DMS114 treated with DMSO at 0.1 percent for 48 hours (cell line): ENCODE measurements around the gene WBP4.
"Not testable (repeated sequence)": the region's sequence is repeated elsewhere in the genome, so short reads cannot be mapped to it uniquely, and the experiment has no call there.

ENCODE experiments used
- DNase-seq: peaks from one replicate; lab custom pipeline; 2025; ENCODE audit not compliant: unreplicated experiment; lab: John Stamatoyannopoulos, UW

The WBP4 gene, protein sequence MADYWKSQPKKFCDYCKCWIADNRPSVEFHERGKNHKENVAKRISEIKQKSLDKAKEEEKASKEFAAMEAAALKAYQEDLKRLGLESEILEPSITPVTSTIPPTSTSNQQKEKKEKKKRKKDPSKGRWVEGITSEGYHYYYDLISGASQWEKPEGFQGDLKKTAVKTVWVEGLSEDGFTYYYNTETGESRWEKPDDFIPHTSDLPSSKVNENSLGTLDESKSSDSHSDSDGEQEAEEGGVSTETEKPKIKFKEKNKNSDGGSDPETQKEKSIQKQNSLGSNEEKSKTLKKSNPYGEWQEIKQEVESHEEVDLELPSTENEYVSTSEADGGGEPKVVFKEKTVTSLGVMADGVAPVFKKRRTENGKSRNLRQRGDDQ

GRCh38 chr13:41061075-41061913 is at the start of gene WBP4:
Gene WBP4 (plus strand): TSS chr13:41061509. CDS start chr13:41061674, 165 bp downstream.
- peak; percentile 83 for DNase-seq

- DNase-seq = no peak
These were observed 48.8 kb upstream of the WBP4 start for GRCh38 chr13:41012536-41012935.

GRCh38 chr13:41013835-41014234 is 47.5 kb upstream of the WBP4 start:
- no peak for DNase-seq

- DNase-seq = no peak
These were observed 45.4 kb upstream of the WBP4 start for GRCh38 chr13:41015920-41016319.

GRCh38 chr13:41017159-41017558 is 44.1 kb upstream of the WBP4 start:
- no peak for DNase-seq

- DNase-seq = no peak
These were observed 43.3 kb upstream of the WBP4 start for GRCh38 chr13:41017817-41018601.

DNA sequence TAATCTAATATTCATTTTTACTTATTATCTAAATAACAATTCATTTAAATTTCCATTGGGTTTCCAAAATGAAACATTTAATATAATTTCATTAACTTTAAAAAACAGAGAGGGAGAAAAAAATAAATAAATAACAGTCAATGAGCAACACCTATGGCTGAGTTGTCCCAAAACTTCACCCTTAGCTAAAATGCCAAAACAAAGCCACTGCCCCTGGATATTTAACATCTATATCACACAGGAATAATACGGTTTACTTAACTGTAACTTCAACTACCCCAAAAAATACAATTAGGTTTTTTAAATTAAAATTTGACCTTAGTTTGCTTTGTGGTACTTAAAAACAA is 42.7 kb upstream of the WBP4 start:
- no peak for DNase-seq

GRCh38 chr13:41019011-41019487 is 42.3 kb upstream of the WBP4 start, which contains the start of gene ELF1:
Gene ELF1 (minus strand): TSS chr13:41019316. CDS start chr13:40982054, 37,262 bp downstream.
- DNase-seq = no peak

- DNase-seq = no peak
These were observed 41.5 kb upstream of the WBP4 start for GRCh38 chr13:41019578-41020347.

DNA sequence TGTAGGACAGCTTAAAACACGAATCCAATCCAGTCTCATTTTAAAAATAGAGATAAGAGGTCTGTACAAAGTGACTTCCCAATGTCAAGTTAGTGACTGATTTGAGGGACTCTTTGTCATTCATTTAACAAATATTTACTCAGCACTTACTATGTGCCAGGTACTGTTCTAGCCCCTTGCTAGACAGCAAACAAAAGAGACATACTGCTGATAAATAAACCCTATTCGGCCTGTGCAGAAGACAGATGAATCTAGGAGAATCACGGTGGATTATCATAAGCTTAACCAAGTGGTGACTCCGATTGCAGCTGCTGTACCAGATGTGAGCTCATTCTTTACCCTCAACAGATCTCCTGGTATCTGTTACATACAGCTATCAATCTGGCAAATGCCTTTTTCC is 35.8 kb upstream of the WBP4 start:
- no peak for DNase-seq

- DNase-seq = no peak
These were observed 34.5 kb upstream of the WBP4 start for GRCh38 chr13:41026788-41027187.

- DNase-seq = no peak
These were observed 33.3 kb upstream of the WBP4 start for GRCh38 chr13:41028051-41028450.

GRCh38 chr13:41029629-41030028 is 31.7 kb upstream of the WBP4 start:
- no peak for DNase-seq

- no peak for DNase-seq
These were observed 28.5 kb upstream of the WBP4 start for GRCh38 chr13:41032691-41033376.

GRCh38 chr13:41034382-41034781 is 26.9 kb upstream of the WBP4 start:
- DNase-seq = no peak

GRCh38 chr13:41034881-41035280 is 26.4 kb upstream of the WBP4 start:
- DNase-seq = no peak

DNA sequence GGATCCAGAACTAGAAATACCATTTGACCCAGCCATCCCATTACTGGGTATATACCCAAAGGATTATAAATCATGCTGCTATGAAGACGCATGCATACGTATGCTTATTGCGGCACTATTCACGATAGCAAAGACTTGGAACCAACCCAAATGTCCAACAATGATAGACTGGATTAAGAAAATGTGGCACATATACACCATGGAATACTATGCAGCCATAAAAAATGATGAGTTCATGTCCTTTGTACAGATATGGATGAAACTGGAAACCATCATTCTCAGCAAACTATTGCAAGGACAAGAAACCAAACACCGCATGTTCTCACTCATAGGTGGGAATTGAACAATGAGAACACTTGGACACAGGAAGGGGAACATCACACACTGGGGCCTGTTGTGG is 24.8 kb upstream of the WBP4 start:
- DNase-seq = not testable (repeated sequence)

- no peak for DNase-seq
These were observed 21.6 kb upstream of the WBP4 start for GRCh38 chr13:41039746-41040145.

DNA sequence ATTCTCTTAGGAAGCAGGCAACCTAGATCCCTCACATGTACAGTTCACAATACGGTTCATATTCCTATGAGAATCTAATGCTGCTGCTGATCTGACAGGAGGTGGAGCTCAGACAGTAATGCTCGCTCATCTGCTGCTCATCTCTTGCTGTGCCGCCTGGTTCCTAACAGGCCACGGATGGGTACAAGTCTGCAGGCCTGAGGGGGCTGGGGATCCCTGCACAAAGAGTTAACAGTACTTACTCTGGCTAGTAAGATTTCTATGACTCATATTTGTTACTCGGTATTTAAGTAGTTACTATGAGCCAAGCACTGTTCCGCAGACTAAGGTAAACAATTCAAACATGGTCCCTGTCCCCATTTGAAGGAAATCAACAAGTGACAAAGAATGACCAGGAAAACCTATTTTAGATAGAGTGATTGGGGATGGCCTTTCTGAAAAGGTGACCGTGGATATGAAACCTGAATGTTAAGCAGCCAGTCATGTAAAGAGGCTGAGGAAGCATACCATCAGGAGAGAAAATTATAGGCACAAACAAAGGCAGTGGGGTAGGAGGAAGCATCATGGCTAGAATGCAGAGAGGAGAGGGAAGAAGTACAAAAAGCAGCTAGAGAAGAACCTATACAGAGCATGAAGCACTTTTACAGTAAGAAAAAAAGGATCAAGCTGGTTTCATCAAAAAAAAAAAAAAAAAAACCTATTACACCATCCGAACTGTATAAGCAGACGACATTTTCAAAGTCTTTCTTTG is 20.6 kb upstream of the WBP4 start:
- no peak for DNase-seq
